H1 (cell line): Measurements from ENCODE around the gene PHF1. TPM values are rescaled to one million over a fixed set of nuclear protein-coding genes. Genes with fewer than 3 reads are reported as not detected.

Experiments
- CTCF ChIA-PET: fragments of 300-600 bp; sonication (Branson Sonifier 250); formaldehyde crosslinking; loops from one replicate; lab custom pipeline; 2021; ENCODE audit not compliant: partially characterized antibody; lab: Charles Lee
- POLR2A ChIA-PET: fragments of 300-600 bp; sonication (Branson Sonifier 250); formaldehyde crosslinking; loops from one replicate; lab custom pipeline; 2021; ENCODE audit warnings: inconsistent platforms; ENCODE audit not compliant: partially characterized antibody; lab: Charles Lee
- DNase-seq, 2 experiments: peaks; one replicate each; pipeline versions ENCODE4 v3.0.0 to v3.0.0-alpha.2; 2010 to 2022; ENCODE audit warnings: low spot score in 2 of 2, low read depth in 1 of 2, mixed read lengths in 1 of 2
- FAIRE-seq: peaks from 2 replicates; lab custom pipeline; 2011; peaks lifted over from hg19 to GRCh38; lab: Jason Lieb, UNC
- H2AFZ ChIP-seq: 2 replicates; pipeline ENCODE4 v1.8.1; 2012; ENCODE audit warnings: low read length, inconsistent platforms
- H2AK5ac ChIP-seq: 2 replicates; pipeline ENCODE4 v1.6.1; 2013; ENCODE audit warnings: low read depth, low read length
- H2BK120ac ChIP-seq: replicated peaks from 2 replicates; pipeline ENCODE3; 2013; ENCODE audit warnings: low read depth, low read length, inconsistent platforms
- H2BK12ac ChIP-seq: 2 replicates; pipeline ENCODE4 v1.6.1; 2013; ENCODE audit warnings: low read depth, low read length
- H2BK15ac ChIP-seq: 2 replicates; pipeline ENCODE4 v1.6.1; 2013; ENCODE audit warnings: low read length
- H2BK20ac ChIP-seq: 2 replicates; pipeline ENCODE4 v1.6.1; 2013; ENCODE audit warnings: low read length
- H2BK5ac ChIP-seq: 2 replicates; pipeline ENCODE4 v1.6.1; 2013; ENCODE audit warnings: low read depth, low read length
- H3K14ac ChIP-seq: 2 replicates; pipeline ENCODE4 v1.6.1; 2013; ENCODE audit warnings: inconsistent platforms; ENCODE audit not compliant: insufficient read length
- H3K18ac ChIP-seq: 2 replicates; pipeline ENCODE4 v1.6.1; 2013; ENCODE audit warnings: low read length; ENCODE audit errors: extremely low read depth
- H3K23ac ChIP-seq: 2 replicates; pipeline ENCODE4 v1.6.1; 2013; ENCODE audit warnings: inconsistent platforms; ENCODE audit not compliant: insufficient read length
- H3K23me2 ChIP-seq: 2 replicates; pipeline ENCODE4 v1.6.1; 2013; ENCODE audit warnings: low read depth, low read length
- H3K27ac ChIP-seq: 2 replicates; pipeline ENCODE4 v1.6.1; 2011; ENCODE audit warnings: low read depth, low read length, inconsistent platforms
- H3K27me3 ChIP-seq, 4 experiments: replicated peaks in 1 of 4; 1 replicate in 1 of 4; 2 replicates in 3 of 4; pipeline versions ENCODE4 v1.6.1 to v1.8.1; 2011 to 2013; ENCODE audit warnings: low read length in 3 of 4, mild to moderate bottlenecking in 3 of 4, inconsistent platforms in 2 of 4, mixed read lengths in 2 of 4, moderate library complexity in 1 of 4; ENCODE audit not compliant: control insufficient read depth in 3 of 4, insufficient read depth in 3 of 4; ENCODE audit errors: extremely low read depth in 1 of 4
- H3K36me3 ChIP-seq, 4 experiments: 2 replicates each; pipeline versions ENCODE4 v1.6.1 to v1.8.1; 2011 to 2013; ENCODE audit warnings: mild to moderate bottlenecking in 4 of 4, low read length in 3 of 4, moderate library complexity in 2 of 4, control low read depth in 1 of 4, inconsistent platforms in 1 of 4; ENCODE audit not compliant: insufficient read depth in 4 of 4, control insufficient read depth in 2 of 4
- H3K4ac ChIP-seq: replicated peaks from 2 replicates; pipeline ENCODE3; 2013; ENCODE audit warnings: low read length, low read depth, mixed read lengths, inconsistent platforms; ENCODE audit not compliant: insufficient read length
- H3K4me1 ChIP-seq, 4 experiments: replicated peaks in 1 of 4; 1 replicate in 1 of 4; 2 replicates in 3 of 4; pipeline versions ENCODE4 v1.6.1 to v1.8.1; 2011 to 2013; ENCODE audit warnings: low read length in 3 of 4, inconsistent platforms in 2 of 4, mixed read lengths in 1 of 4; ENCODE audit not compliant: insufficient read depth in 4 of 4, control insufficient read depth in 3 of 4
- H3K4me2 ChIP-seq, 2 experiments: 2 replicates each; pipeline versions ENCODE4 v1.6.1 to v1.8.1; 2011 to 2013; ENCODE audit warnings: low read depth in 2 of 2, low read length in 2 of 2, control low read depth in 1 of 2, inconsistent platforms in 1 of 2, mild to moderate bottlenecking in 1 of 2; ENCODE audit not compliant: insufficient read depth in 1 of 2
- H3K4me3 ChIP-seq, 4 experiments: fragments of 200-600, 300-600 bp in 1 of 4; sonication (generic), shearing (Covaris generic), sonication (Bioruptor Twin) in 1 of 4; 2 replicates each; pipeline versions ENCODE4 v1.5.1 to v1.8.1; 2011 to 2016; ENCODE audit warnings: low read length in 4 of 4, low read depth in 3 of 4, control low read depth in 2 of 4, inconsistent platforms in 2 of 4, mild to moderate bottlenecking in 2 of 4, mixed read lengths in 1 of 4, moderate library complexity in 1 of 4; ENCODE audit not compliant: insufficient read depth in 2 of 4; ENCODE audit errors: extremely low read depth in 1 of 4
- H3K56ac ChIP-seq: replicated peaks from 2 replicates; pipeline ENCODE3; 2013; ENCODE audit warnings: low read depth, mild to moderate bottlenecking, mixed read lengths, low read length, inconsistent platforms; ENCODE audit not compliant: insufficient read length
- H3K79me1 ChIP-seq: 2 replicates; pipeline ENCODE4 v1.6.1; 2013; ENCODE audit warnings: low read depth, low read length, control low read depth
- H3K79me2 ChIP-seq, 2 experiments: 2 replicates each; pipeline versions ENCODE4 v1.6.1 to v1.8.1; 2012 to 2013; ENCODE audit warnings: low read length in 2 of 2, mild to moderate bottlenecking in 2 of 2, inconsistent platforms in 1 of 2; ENCODE audit not compliant: insufficient read depth in 2 of 2, control insufficient read depth in 1 of 2
- H3K9ac ChIP-seq, 4 experiments: replicated peaks in 1 of 4; 1 replicate in 1 of 4; 2 replicates in 3 of 4; pipeline versions ENCODE4 v1.6.1 to v1.8.1; 2011 to 2013; ENCODE audit warnings: low read depth in 3 of 4, low read length in 3 of 4, control low read depth in 2 of 4, mild to moderate bottlenecking in 2 of 4, moderate library complexity in 2 of 4, inconsistent platforms in 1 of 4; ENCODE audit errors: extremely low read depth in 1 of 4
- H3K9me3 ChIP-seq, 2 experiments: 2 replicates each; pipeline versions ENCODE4 v1.6.1 to v1.8.1; 2012 to 2013; ENCODE audit warnings: mild to moderate bottlenecking in 2 of 2, moderate library complexity in 2 of 2, control low read depth in 1 of 2, inconsistent platforms in 1 of 2, low read depth in 1 of 2, low read length in 1 of 2, mixed read lengths in 1 of 2; ENCODE audit not compliant: insufficient read depth in 2 of 2
- H4K20me1 ChIP-seq, 2 experiments: replicated peaks in 1 of 2; 2 replicates each; pipeline versions ENCODE3 to v1.8.1; 2011 to 2013; ENCODE audit warnings: inconsistent platforms in 2 of 2, low read length in 2 of 2, mild to moderate bottlenecking in 1 of 2; ENCODE audit not compliant: insufficient read depth in 2 of 2, control insufficient read depth in 1 of 2
- H4K5ac ChIP-seq: 2 replicates; pipeline ENCODE4 v1.6.1; 2013; ENCODE audit warnings: low read length, low read depth, mixed read lengths, inconsistent platforms; ENCODE audit not compliant: insufficient read length
- H4K8ac ChIP-seq: 2 replicates; pipeline ENCODE4 v1.8.0; 2013; ENCODE audit warnings: mild to moderate bottlenecking, moderate library complexity, low read length, inconsistent platforms; ENCODE audit not compliant: insufficient read depth; ENCODE audit errors: extremely low read depth
- H4K91ac ChIP-seq: replicated peaks from 2 replicates; pipeline ENCODE3; 2013; ENCODE audit warnings: low read length, mixed read lengths, inconsistent platforms; ENCODE audit not compliant: insufficient read length
- E2F6 ChIP-seq: IDR thresholded peaks from 2 replicates; pipeline ENCODE4 v1.6.1; 2012; ENCODE audit warnings: inconsistent platforms
- GABPA ChIP-seq: IDR thresholded peaks from 2 replicates; pipeline ENCODE4 v1.6.1; 2011; ENCODE audit warnings: mild to moderate bottlenecking, low read length, moderate library complexity, borderline replicate concordance; ENCODE audit not compliant: insufficient read depth
- JUND ChIP-seq: IDR thresholded peaks from 2 replicates; pipeline ENCODE4 v1.6.1; 2011; ENCODE audit warnings: mild to moderate bottlenecking, improper control_type of control experiment, low read length
- KDM4A ChIP-seq: IDR thresholded peaks from one replicate; pipeline ENCODE4 v1.7.1; 2012; ENCODE audit warnings: low read depth, mild to moderate bottlenecking, moderate library complexity, low read length, inconsistent platforms; ENCODE audit not compliant: severe bottlenecking
- KDM5A ChIP-seq: fragments of 200-600 bp; IDR thresholded peaks from 2 replicates; pipeline ENCODE4 v1.7.1; 2012; ENCODE audit warnings: mild to moderate bottlenecking, low read length, inconsistent platforms, mixed read lengths
- NRF1 ChIP-seq: IDR thresholded peaks from 2 replicates; pipeline ENCODE4 v1.6.1; 2011; ENCODE audit warnings: mild to moderate bottlenecking, low read depth, low read length, improper control_type of control experiment
- POU5F1 ChIP-seq: IDR thresholded peaks from 2 replicates; pipeline ENCODE4 v1.6.1; 2011; ENCODE audit warnings: low read depth, mild to moderate bottlenecking, low read length, moderate library complexity
- SIN3A ChIP-seq, 2 experiments: IDR thresholded peaks in 1 of 2; conservative IDR thresholded peaks in 1 of 2; 2 replicates each; pipeline ENCODE4 v1.6.1; 2011 to 2012; ENCODE audit warnings: low read length in 2 of 2, improper control_type of control experiment in 1 of 2, low read depth in 1 of 2, mild to moderate bottlenecking in 1 of 2
- SIRT6 ChIP-seq: IDR thresholded peaks from one replicate; pipeline ENCODE4 v1.7.1; 2012; ENCODE audit warnings: low read length, inconsistent platforms
- YY1 ChIP-seq: IDR thresholded peaks from 2 replicates; pipeline ENCODE4 v1.6.1; 2011; ENCODE audit warnings: low read depth, mild to moderate bottlenecking, low read length
- WGBS, 2 experiments: shearing (Covaris generic) in 1 of 2; methylation state at CpG; one replicate each; pipeline versions ENCODE4 v1.1.6 to v1.1.7; 2013 to 2015; ENCODE audit warnings: low lambda C conversion rate in 2 of 2, mixed read lengths in 2 of 2, inconsistent platforms in 1 of 2, low coverage in 1 of 2, missing lambda C conversion rate in 1 of 2; ENCODE audit not compliant: insufficient replicate concordance in 2 of 2, insufficient coverage in 1 of 2, insufficient read length in 1 of 2; ENCODE audit errors: extremely low coverage in 1 of 2, missing lambda C conversion rate in 1 of 2; 5-methylcytosine and 5-hydroxymethylcytosine counted together
- polyA plus RNA-seq, 7 experiments: library from polyadenylated mRNA; depleted of rRNA in 3 of 7; stranded (reverse) in 5 of 7; unstranded in 2 of 7; fragments of >200 nt in 5 of 7; fragments of 200-250 nt in 2 of 7; gene quantifications; 1 replicate in 5 of 7; 2 replicates in 1 of 7; 4 replicates in 1 of 7; pipeline versions ENCODE4 v1.2.1 to v1.2.3, GENCODE V29; 2011 to 2013; ENCODE audit warnings: missing spikeins in 2 of 7, mixed read lengths in 2 of 7
- total RNA-seq: library from RNA; stranded (reverse); fragmentation: NEBNext Ultra II Directional; extraction: Animal tissue kit (Norgen Biotek cat#: 25700); gene quantifications from 2 replicates; pipeline ENCODE4 v1.2.1, GENCODE V29; 2021

The PHF1 gene
- total and polyA plus RNA-seq, 2 of the 8 experiments (the other 6 are each of a cell fraction or from before 2014, with no cell fraction given), result 47.3 to 78.6 TPM

GRCh38 chr6:33426590-33427511, 16.0 kb downstream of the PHF1 start:
- Histone ChIP-seq H3K18ac (no peak overlapping the region), H4K91ac (peak overlapping the region; percentile 59), H2BK20ac (no peak overlapping the region), H4K20me1 (peaks cover 0 to 9% of the 10 kb centered on the region in 2 experiments), H2BK15ac (peak overlapping the region; percentile 46; the same call in 1 of the 2 replicates), H4K8ac (no peak overlapping the region), H3K27ac (no peak overlapping the region; the same call in 1 of the 2 replicates), H3K4me2 (peak overlapping the region; percentile 83 to 87), H2BK5ac (0 out of 2 replicates have a peak overlapping the region, but pooled peaks have one; percentile 30), H3K27me3 (no peaks in the 10 kb centered on the region), H3K9ac (no peak overlapping the region), H3K4me3 (peak overlapping the region; percentile 47 to 77 (median 58); a peak in 7 of 8 replicates), H3K23ac (no peak overlapping the region), H3K79me2 (peaks cover 13 to 67% of the 10 kb centered on the region in 2 experiments), H4K5ac (no peak overlapping the region), H3K56ac (no peak overlapping the region), H3K4ac (no peak overlapping the region), H3K36me3 (peaks cover 0 to 11% (median 8%) of the 10 kb centered on the region in 4 experiments; a peak in 5 of 8 replicates), H2BK12ac (peak overlapping the region; percentile 62; the same call in 1 of the 2 replicates), H2AFZ (no peak overlapping the region), H2BK120ac (no peak overlapping the region), H3K4me1 (peaks cover 11 to 43% (median 19%) of the 10 kb centered on the region in 4 experiments), H3K23me2 (peaks cover 26% of the 10 kb centered on the region), H3K14ac (no peak overlapping the region), H3K9me3 (no peaks in the 10 kb centered on the region), H2AK5ac (peak overlapping the region; percentile 94), H3K79me1 (peaks cover 14% of the 10 kb centered on the region)
- DNase-seq (no peak), FAIRE-seq (no peak)
- ChIA-PET CTCF (interaction anchor here (1.0 to 4.4 kb wide), 11 partner anchors 11 to 179 kb away, joined by 3 to 37 read pairs (median 4); partner anchors contain the start of gene CUTA), POLR2A (interaction anchor here (0.6 to 3.6 kb wide), 13 partner anchors 8 to 331 kb away, joined by 3 to 23 read pairs (median 5); partner anchors contain the start of genes CUTA, PHF1 and ZBTB9)
- WGBS, 2 experiments, result 22% methylated on average over 8 of the region's 12 CpGs; no CpG with 5 or more reads in 1 of the 2 experiments
- TF ChIP-seq YY1, result no peak
- TF ChIP-seq SIN3A (conservative IDR thresholded peaks at IDR 0.05 in 1 of 2, IDR thresholded peaks at IDR 0.05 in 1 of 2; ENCODE audit: low read depth in 1 of 2, low read length in 2 of 2), result no peak
- no peak for TF ChIP-seq E2F6
- no peak for TF ChIP-seq KDM4A
- TF ChIP-seq KDM5A, result no peak
- TF ChIP-seq NRF1, result no peak
- TF ChIP-seq JUND, result no peak
- TF ChIP-seq POU5F1, result no peak
- TF ChIP-seq SIRT6, result no peak
- TF ChIP-seq GABPA, result no peak
